ENCODE data around the gene CLASP2. TPM values are rescaled to one million over a fixed set of nuclear protein-coding genes. Genes with fewer than 3 reads are reported as not detected.
A peak's percentile ranks its signal among the peaks of the same experiment; 100 is the strongest.

The CLASP2 gene
- total RNA-seq, 2 experiments from 2014 or later, result 63.4 to 73.1 TPM

DNA sequence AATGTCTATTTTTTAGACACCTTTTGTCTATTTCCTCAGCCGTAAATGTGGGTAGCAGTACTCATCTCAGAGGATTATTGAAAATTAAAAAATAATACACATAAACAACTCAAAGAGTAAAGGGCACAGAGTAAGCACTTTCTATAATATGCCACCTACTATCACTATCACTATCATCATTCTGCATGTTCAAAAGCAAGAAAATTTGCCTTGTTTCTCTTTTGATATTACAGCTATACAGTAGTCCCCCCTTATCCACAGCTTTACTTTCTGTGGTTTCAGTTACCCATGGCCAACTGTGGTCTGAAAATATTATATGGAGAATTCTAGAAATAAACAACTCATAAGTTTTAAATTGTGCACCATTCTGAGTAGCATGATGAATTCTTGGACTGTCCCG lies 27.7 kb downstream of the CLASP2 start:
- Histone ChIP-seq H3K4me3 (ENCODE audit: low read length) (no peak overlapping the region), H3K9me3 (ENCODE audit: control insufficient read depth in 1 of 2, insufficient read depth in 1 of 2, low read length in 2 of 2) (no peaks in the 10 kb centered on the region), H3K4me1 (ENCODE audit: insufficient read depth, low read length) (no peaks in the 10 kb centered on the region), H3K36me3 (ENCODE audit: insufficient read depth, low read length) (peaks cover 8% of the 10 kb centered on the region), H3K27me3 (ENCODE audit: control insufficient read depth in 1 of 2, insufficient read depth in 2 of 2, low read length in 2 of 2) (no peaks in the 10 kb centered on the region), H3K27ac (ENCODE audit: low read depth in 1 of 2, low read length in 2 of 2) (no peak overlapping the region)
- H3K4me1 Mint-ChIP-seq (ENCODE audit: low read depth), result peaks cover 21% of the 10 kb centered on the region
- no peak overlapping the region for H3K4me3 Mint-ChIP-seq
- no peak for DNase-seq
- peaks cover 66% of the 10 kb centered on the region for H3K36me3 Mint-ChIP-seq (ENCODE audit: low read depth)
- peak overlapping the region; percentile 24 for H3K27ac Mint-ChIP-seq
- POLR2A ChIA-PET, result no interaction called here
- no peaks in the 10 kb centered on the region for H3K27me3 Mint-ChIP-seq
- CTCF ChIA-PET, result no interaction called here
- H3K9me3 Mint-ChIP-seq, result no peaks in the 10 kb centered on the region
- TF ChIP-seq CTCF (IDR thresholded peaks at IDR 0.05), result no peak
- intact Hi-C loops (cut with DNase I, micrococcal nuclease), result no loop called here
- ATAC-seq (ENCODE audit: poor library complexity), result no peak

- Mint-ChIP-seq H3K36me3 (ENCODE audit: low read depth) (peaks cover 68% of the 10 kb centered on the region), H3K4me3 (no peak overlapping the region), H3K4me1 (ENCODE audit: low read depth) (no peaks in the 10 kb centered on the region), H3K9me3 (no peaks in the 10 kb centered on the region), H3K27ac (no peak overlapping the region), H3K27me3 (no peaks in the 10 kb centered on the region)
- intact Hi-C loops (cut with DNase I, micrococcal nuclease), result no loop called here
- no peaks in the 10 kb centered on the region for H3K4me1 ChIP-seq (ENCODE audit: insufficient read depth, low read length)
- no peaks in the 10 kb centered on the region for H3K27me3 ChIP-seq (ENCODE audit: control insufficient read depth in 1 of 2, insufficient read depth in 2 of 2, low read length in 2 of 2)
- ChIA-PET CTCF (no interaction called here), POLR2A (no interaction called here)
- ATAC-seq (ENCODE audit: poor library complexity) (no peak), DNase-seq (no peak)
- H3K36me3 ChIP-seq (ENCODE audit: insufficient read depth, low read length), result peaks cover 17% of the 10 kb centered on the region
- H3K4me3 ChIP-seq (ENCODE audit: low read length), result no peak overlapping the region
- H3K9me3 ChIP-seq (ENCODE audit: control insufficient read depth in 1 of 2, insufficient read depth in 1 of 2, low read length in 2 of 2), result no peaks in the 10 kb centered on the region
- no peak overlapping the region for H3K27ac ChIP-seq (ENCODE audit: low read depth in 1 of 2, low read length in 2 of 2)
- TF ChIP-seq CTCF (IDR thresholded peaks at IDR 0.05), result no peak
These were observed 30.5 kb downstream of the CLASP2 start for GRCh38 chr3:33687406-33688010.

DNA sequence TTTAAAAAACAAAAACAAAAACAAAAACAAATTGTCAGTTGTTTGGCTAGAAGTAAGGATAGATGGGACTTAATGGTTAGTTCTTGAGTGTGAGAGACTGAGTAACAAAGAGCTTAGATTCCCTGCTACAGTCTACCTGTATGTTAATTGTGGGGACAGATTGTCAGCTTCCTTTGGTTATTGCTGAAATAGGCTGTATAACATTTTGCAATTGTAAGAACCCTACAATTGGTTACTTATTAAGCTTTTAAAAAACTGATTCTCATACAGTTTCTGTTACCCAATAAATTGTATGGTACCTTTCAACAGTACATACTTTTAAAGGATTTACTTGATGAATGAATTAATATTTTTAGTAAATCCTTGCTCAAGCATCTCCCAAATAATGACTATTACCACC lies 35.3 kb downstream of the CLASP2 start:
- CTCF ChIA-PET, result no interaction called here
- Histone ChIP-seq H3K27ac (ENCODE audit: low read depth in 1 of 2, low read length in 2 of 2) (no peak overlapping the region), H3K9me3 (ENCODE audit: control insufficient read depth in 1 of 2, insufficient read depth in 1 of 2, low read length in 2 of 2) (peaks cover 0 to 6% of the 10 kb centered on the region in 2 experiments), H3K27me3 (ENCODE audit: control insufficient read depth in 1 of 2, insufficient read depth in 2 of 2, low read length in 2 of 2) (no peaks in the 10 kb centered on the region), H3K4me1 (ENCODE audit: insufficient read depth, low read length) (no peaks in the 10 kb centered on the region), H3K36me3 (ENCODE audit: insufficient read depth, low read length) (peaks cover 38% of the 10 kb centered on the region), H3K4me3 (ENCODE audit: low read length) (no peak overlapping the region)
- Mint-ChIP-seq H3K9me3 (peaks cover 4% of the 10 kb centered on the region), H3K36me3 (ENCODE audit: low read depth) (peaks cover 78% of the 10 kb centered on the region), H3K4me3 (no peak overlapping the region), H3K4me1 (ENCODE audit: low read depth) (no peaks in the 10 kb centered on the region), H3K27ac (no peak overlapping the region), H3K27me3 (no peaks in the 10 kb centered on the region)
- DNase-seq, result no peak
- POLR2A ChIA-PET, result no interaction called here
- intact Hi-C loops (cut with DNase I, micrococcal nuclease), result no loop called here
- TF ChIP-seq CTCF (IDR thresholded peaks at IDR 0.05), result no peak
- ATAC-seq (ENCODE audit: poor library complexity), result no peak

Data from CD4-positive, alpha-beta T cell (primary cell).